ENCODE measurements around the gene OVCA2. TPM values are rescaled to one million over a fixed set of nuclear protein-coding genes. Genes with fewer than 3 reads are reported as not detected.

OVCA2 gene
- polyA plus RNA-seq, 1 donor = 10.1 TPM

DNA sequence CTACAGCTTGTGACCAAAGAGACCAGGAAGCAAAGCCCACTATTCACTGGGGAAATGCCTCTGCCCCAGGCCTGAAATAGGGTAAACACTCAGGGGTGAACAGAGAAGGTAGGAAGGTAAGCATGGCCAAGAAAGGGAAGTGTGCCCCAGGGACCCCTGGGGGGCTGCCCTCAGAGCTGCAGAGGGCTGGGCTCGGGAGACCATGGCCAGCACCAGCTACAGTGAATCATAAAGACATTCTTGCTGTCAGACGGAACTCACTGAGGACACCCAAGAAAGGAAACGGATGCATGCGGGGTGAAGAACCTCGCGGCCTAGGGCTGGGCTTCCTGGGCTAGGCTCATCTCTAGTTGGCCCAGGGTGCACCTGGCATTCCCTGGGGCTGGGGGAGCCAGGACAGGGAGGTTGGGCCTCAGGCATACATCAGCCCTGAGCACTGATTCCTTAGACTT, 22.7 kb downstream of the OVCA2 start:
- no peak for DNase-seq

DNA sequence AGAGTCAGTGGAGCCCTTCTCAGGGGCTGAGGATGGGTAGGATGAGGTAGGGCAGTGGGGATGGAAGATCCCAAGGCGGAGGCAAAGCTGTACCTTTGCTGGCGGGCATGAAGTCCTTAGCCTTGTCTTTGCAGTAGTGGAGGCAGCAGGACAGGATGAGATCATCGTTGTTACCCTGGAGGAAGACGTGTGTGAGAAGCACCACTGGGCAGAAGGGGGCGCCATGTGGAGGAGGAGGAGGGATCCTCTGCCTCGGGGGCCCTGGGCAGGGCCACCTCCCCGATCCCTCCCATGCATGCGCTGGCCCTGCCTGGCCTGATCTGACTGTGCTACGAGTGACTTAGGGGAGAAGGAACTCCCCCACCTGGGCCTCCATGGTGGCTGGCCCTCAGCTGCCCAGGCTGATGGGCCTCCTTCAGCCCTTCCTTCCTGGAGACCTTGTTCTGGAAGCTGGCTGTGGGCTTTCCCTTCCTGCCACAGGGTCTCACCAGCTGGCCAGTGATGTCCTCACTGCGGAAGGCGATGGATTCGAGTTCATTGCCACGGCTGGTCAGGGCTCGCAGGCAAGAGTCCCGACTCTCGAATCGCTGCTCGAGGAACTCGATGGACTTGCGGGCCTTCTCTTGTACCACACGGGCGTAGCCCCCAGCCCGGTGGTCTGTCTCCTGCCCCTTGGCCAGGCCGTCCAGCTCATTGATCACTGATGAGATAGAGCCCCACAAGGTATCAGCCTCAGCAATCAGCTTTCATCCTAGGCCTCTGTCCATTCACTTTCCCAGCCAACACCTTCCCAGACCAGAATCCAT, 23.4 kb downstream of the OVCA2 start:
- DNase-seq = no peak

- DNase-seq = no peak
Measured at GRCh38 chr17:2065949-2066400, 24.2 kb downstream of the OVCA2 start.

DNA sequence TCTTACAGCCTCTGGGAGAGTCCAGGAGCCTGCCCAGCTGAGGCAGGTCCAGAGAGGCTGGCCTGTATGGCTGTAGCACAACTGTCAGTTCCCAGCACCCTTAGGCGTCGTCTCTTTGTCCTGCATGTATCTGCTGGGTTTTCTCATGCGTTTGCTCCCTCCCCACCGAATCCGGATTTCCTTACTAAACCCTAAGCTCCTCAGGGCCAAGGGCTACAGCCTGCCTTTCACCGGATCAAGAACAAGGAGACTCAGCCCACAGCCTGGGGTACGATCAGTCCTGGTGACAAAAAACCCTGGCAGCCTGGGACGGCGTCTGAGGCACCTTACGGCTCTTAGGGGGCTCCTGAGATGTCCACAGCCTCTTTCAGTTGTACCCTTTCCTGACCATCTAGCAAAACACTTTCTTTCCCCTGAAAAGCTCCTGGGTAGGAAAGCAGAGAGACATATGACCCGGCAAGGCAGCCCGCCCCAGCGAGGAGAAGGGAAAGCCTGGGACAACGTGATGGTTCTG, 25.3 kb downstream of the OVCA2 start:
- DNase-seq = no peak

GRCh38 chr17:2067608-2068024, 25.8 kb downstream of the OVCA2 start:
- no peak for DNase-seq

DNA sequence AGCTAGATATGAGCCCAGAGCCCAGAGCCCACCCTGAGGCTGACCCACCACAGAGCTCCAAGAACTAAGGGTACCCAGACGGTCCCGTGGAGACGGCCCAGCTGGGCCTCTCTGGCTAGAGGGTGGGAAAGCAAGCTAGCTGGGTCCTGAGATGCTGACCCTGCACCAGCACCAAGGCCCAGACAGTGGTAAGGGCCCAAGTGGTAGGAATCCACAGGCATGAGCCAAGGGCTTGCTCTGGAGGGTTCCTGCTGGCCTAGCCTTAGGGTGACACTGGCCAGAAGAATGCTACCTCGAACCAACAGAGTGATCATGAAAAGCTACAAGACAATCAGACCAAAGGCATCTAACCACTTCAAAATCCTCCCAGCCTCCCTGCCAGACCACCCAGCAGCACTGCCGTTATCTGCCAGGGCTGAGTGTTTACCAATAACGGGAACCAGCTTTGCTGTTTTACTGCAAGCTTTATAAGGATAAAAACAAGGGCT, 26.3 kb downstream of the OVCA2 start:
- no peak for DNase-seq

- DNase-seq = no peak
Measured at GRCh38 chr17:2068519-2069051, 26.8 kb downstream of the OVCA2 start.

DNA sequence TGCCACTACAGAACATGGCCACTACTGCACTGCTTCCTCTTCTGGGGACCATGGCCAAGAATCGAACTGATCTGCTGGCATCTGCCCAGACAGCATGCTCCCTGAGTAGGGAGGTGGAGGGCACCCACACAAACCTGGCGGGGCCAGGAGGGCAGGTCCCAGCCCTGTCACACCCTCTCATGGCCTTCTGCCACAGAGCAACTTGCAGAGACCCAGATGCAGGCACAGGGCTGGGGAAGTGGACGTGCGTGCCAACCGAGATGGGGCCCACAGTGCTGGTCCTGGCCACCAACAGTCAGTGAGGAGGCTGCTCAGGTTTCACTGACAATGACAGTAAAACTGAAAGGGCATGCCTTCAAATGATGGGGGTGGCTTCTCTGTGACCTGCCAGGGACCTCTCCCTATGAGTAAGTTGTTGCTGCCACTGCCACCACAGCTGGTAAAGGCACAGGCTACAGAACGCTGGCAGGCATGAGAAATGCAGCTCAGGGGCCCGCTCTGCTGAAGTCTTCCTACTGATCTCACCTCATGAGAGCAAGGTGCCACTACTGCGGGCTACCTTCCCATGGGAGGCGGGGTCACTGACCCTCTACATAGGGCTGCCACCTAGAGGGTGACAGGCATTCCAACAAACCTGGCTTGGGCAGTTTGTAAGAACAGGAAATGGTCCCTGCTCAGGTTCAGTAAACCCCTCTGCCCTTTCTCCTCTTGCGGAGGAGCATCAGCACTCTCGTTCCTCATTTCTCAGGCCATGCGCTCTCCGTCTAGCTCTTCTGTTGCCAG, 28.6 kb downstream of the OVCA2 start:
- no peak for DNase-seq

GRCh38 chr17:2071024-2071385, 29.2 kb downstream of the OVCA2 start:
- no peak for DNase-seq

DNA sequence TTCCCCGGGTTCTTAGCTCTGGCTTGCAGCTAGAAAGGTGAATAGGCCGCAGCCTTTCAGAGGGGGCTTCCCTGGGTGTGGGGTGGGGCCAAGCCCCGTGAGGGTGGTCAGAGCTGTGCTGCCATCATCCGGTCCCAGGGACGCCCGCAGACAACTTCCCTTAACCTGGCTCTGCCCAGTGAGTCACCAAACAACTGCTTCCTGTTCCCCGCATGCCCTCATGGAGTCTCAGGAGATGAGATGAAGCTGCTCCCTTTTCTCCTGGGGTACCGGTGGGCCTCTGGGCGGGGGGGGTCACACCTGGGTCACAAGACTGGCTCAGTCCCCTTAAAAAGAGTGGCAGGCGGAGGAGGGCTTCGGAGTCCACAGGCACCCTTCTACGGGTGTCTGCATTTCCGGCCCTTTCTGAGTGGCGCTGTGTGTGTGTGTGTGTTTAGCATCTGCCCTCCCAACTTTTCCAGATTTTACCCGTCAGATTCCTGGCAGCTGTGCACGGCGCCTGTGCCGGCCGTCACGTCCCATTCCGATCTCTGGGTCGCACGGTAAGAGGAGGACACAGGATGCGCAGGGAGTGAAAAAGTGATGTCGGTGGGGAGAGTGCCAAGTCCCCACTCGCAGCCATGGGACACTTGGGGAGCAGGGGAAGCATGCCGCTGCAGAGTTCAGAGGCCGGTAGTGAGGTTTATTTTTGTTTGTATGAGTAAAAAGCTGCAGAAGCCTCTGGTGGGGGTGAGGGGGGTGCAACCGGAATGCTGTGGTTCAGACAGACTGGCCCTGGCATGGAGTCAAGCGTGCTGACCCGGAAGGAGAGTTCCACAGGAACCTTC, 29.8 kb downstream of the OVCA2 start:
- no peak for DNase-seq

- DNase-seq = no peak
Measured at GRCh38 chr17:2074919-2075318, 33.1 kb downstream of the OVCA2 start.

DNA sequence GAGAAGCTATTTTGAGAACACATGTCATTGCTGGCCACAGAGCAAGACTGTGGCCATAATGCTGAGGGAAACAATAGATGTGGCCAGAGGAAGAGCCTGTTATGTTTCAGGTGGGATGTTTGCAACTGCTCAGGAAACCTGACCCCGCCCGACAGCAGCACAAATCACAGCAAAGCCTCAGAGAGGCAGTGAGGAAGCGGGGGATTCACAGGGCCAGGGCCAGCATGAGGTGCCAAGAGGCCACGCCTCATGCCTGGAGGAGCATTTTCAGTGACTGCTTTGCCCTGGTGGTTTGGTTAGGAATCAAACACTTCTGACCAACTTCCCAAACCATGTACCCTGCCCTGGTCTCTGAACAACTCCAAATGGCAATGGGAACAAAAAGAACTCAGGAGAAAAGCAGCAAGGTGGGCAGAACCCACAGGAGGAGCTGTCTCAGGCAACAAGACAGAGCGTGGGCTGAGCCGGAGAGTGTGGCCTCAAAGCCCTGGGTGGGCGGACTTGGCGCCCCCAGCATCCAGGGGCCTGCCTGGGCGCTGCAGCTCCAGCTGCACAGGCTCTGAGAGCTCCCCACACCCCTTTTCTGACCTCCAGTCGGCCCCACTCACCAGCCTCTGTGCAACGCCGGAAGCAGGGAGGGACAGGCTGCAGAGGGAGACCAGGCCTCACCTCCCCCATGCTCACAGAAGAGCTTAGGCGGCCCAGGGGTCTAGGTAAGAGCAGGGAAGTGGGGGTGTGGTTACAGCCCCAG, 33.7 kb downstream of the OVCA2 start:
- peak; percentile 74 for DNase-seq

DNA sequence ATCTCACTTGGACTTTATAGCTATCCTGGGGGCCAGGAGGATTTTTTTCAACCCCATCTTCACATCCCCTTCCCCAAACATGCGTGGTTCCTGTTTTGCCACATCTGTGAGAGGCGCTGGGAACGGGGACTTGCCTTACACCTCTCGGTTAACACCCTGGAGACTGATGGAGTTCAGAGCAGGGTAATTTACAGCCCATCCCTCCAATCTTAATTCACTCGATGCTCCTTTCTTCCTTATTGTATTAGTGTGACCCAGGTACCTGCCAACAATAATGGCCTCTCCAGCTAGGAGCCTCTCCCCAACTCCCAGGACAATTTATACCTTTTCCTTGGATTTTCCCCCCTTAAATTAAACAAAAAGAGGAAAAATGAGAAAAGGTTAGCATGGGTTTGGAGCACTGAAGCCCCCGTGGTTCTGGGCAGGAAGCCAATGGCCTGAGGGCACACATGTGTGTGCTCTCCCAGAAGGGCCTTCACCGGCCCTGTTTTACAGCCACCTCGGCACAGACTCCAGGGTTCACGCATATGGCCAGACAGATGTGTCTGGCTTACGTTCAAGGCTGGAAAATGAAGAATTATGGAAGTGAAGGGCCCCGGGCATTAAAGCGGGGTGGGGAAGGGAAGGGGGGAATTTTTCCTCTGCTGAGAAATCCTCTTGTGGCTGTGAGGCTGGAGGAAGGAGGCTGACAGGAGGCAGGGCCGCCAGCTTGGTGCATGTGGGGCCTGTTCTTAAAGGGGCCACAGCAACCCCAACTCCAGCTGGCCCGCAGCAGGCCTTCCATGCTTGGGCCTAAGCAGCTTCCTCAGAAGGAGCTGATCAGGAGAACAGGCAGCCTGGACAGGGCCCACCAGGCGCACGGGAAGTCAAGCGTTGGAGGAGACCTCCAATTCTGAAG, 34.5 kb downstream of the OVCA2 start:
- peak; percentile 73 for DNase-seq

DNA sequence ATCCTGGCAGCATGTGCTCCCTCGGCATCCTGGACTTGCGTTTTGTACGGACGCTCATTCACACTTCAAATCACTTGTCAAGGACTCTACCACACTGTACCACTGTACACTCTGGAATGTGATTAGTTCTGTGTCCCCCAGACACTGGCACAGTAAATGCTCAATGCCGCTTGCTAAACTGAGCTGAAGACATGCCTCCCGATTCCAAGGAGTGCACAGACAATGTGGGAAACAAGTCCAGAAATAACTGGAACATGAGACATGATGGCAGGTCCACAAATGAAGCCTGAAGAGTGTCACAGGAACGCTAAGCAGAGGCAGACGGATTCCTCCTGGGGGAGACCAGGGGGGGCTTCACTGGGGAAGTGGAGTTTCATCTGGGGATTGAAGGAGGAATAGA, 35.2 kb downstream of the OVCA2 start:
- no peak for DNase-seq

DNA sequence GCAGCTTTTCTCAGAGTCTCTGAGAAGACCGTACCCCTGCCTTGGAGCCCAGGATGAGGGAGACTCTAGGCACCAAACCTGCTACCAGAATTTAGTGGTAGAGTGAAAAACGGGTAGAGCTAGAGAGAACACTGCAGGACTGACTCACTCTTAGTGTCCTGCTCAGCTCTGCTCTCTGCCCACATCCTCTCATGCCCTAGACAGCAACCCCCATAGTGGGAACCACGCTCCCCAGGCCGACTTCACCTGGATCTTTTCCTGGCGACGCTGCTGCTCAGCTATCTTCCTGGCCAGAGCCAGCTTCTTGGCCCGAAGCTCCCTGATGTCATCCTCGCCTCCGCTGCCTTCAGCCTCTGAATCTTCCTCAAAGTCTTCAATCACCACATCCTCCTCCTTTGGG, 39.7 kb downstream of the OVCA2 start:
- no peak for DNase-seq

DNA sequence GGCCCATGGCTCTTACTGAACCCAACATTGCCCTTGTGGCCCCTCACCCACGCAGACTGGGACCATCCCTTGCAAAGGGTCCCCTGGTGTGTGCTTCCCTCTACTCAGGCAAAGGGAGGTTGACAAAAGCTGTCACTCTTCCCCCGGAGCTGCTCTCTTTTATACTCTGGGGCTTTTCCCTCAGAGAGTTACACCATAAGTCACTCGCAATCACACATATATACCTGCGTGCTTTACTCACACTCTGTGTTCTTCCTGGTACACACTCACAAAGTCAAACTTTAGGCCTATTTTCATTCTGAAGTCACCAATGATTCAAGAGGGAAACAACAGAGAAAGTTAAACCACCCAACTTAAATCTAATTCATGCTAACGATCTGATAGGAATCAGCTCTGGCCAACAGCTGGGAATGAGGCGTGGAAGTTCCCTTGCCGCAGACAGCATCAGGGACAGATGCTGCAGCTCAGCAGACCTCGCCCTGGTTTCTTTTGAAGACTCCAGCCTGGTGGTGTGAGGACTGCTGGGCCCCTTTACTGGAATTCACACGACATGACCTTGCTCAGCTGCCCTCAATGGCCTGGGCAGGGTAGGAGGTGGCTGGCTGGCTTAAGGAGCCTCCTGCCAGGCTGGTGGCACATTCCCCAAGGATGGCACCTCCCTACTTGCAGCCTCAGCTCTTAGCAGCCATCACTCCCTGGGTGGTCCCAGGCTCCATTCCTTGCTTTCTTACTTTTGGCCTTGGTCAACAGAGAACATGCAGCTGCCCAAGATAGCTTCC, 40.4 kb downstream of the OVCA2 start:
- no peak for DNase-seq

DNA sequence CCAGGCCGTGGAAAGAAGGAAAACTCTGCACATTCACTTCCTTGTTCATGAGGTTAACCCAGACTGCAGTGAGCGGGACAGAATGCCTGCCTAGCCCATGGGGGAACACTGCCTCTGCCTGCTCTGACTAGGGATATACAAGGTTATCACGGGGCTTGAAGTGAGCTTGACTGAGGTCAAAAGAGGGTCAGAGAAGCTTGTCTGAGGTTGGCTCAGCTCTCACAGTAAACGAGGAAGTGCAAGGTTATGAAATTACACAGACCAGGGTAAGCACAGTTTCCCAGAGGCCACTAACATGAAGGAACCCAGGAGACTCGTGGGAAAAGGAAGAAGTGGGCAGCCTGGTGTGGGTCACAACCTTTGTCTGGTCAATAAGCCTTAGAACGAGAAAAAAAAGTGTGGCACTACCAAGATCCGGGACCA, 41.8 kb downstream of the OVCA2 start:
- DNase-seq = no peak

DNA sequence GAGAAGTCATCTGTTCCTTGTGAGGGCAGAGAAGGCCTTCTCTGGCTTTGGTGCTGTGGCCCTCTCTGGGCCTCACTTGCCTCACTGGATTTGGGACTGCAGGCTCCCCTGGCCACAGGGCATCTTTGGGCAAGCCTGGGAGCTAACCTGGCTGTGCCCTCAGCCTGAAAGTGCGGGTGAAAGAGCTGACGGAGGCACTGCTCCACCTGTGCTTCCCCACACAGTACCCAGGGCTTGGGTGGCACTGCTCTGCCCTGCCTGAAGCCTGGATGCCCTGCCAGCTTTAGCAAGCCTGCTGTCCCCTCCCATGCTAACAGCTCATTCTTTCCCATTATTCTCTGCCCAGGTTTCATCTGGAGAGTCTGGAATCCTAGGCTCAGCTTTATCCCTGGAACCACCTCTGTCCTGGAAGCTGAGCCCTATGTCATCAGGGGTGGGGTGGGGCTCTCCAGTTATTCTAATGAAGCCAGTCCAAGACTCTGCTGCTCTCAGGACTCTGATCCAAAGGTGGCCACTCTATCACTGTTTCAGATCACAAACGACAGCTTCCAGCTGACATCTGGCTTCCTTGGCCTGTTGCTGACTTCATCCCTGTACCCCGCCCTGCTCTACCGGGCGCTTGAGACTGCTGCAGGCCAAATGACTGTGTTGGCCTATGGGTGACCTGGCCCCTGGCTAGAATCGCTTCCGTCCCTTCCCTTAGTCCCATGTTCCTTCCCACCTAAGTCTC, 42.4 kb downstream of the OVCA2 start:
- no peak for DNase-seq

Data from left kidney (tissue), 2 donors.